Measurements from ENCODE around the gene SEL1L.
"Not testable (repeated sequence)": the region's sequence is repeated elsewhere in the genome, so short reads cannot be mapped to it uniquely, and the experiment has no call there.

SEL1L gene

GRCh38 chr14:81529391-81529790, 4.3 kb downstream of the SEL1L start:
- in situ Hi-C loops (cut with MboI; ENCODE audit: low sequenced_read_pairs) = no loop called here

GRCh38 chr14:81525129-81525528, 8.5 kb downstream of the SEL1L start:
- in situ Hi-C loops (cut with MboI; ENCODE audit: low sequenced_read_pairs) = no loop called here

- in situ Hi-C loops (cut with MboI; ENCODE audit: low sequenced_read_pairs) = no loop called here
These were observed 10.0 kb downstream of the SEL1L start for GRCh38 chr14:81523616-81524015.

- in situ Hi-C loops (cut with MboI; ENCODE audit: low sequenced_read_pairs) = no loop called here
These were observed 10.6 kb downstream of the SEL1L start for GRCh38 chr14:81523016-81523415.

GRCh38 chr14:81521356-81521755, 12.3 kb downstream of the SEL1L start:
- in situ Hi-C loops (cut with MboI; ENCODE audit: low sequenced_read_pairs) = no loop called here

GRCh38 chr14:81519200-81520011, 14.2 kb downstream of the SEL1L start:
- in situ Hi-C loops (cut with MboI; ENCODE audit: low sequenced_read_pairs) = no loop called here

GRCh38 chr14:81517798-81518398, 15.8 kb downstream of the SEL1L start:
- in situ Hi-C loops (cut with MboI; ENCODE audit: low sequenced_read_pairs) = no loop called here

GRCh38 chr14:81516986-81517797, 16.5 kb downstream of the SEL1L start:
- in situ Hi-C loops (cut with MboI; ENCODE audit: low sequenced_read_pairs) = no loop called here

- in situ Hi-C loops (cut with MboI; ENCODE audit: low sequenced_read_pairs) = not testable (repeated sequence)
These were observed 17.7 kb downstream of the SEL1L start for GRCh38 chr14:81515927-81516326.

GRCh38 chr14:81512826-81513225, 20.8 kb downstream of the SEL1L start:
- in situ Hi-C loops (cut with MboI; ENCODE audit: low sequenced_read_pairs) = not testable (repeated sequence)

GRCh38 chr14:81511111-81511904, 22.3 kb downstream of the SEL1L start:
- in situ Hi-C loops (cut with MboI; ENCODE audit: low sequenced_read_pairs) = no loop called here

GRCh38 chr14:81509838-81510452, 23.7 kb downstream of the SEL1L start:
- in situ Hi-C loops (cut with MboI; ENCODE audit: low sequenced_read_pairs) = no loop called here

- in situ Hi-C loops (cut with MboI; ENCODE audit: low sequenced_read_pairs) = no loop called here
These were observed 24.3 kb downstream of the SEL1L start for GRCh38 chr14:81509321-81509720.

- in situ Hi-C loops (cut with MboI; ENCODE audit: low sequenced_read_pairs) = no loop called here
These were observed 27.2 kb downstream of the SEL1L start for GRCh38 chr14:81506487-81506886.

- in situ Hi-C loops (cut with MboI; ENCODE audit: low sequenced_read_pairs) = no loop called here
These were observed 28.8 kb downstream of the SEL1L start for GRCh38 chr14:81504864-81505263.

- in situ Hi-C loops (cut with MboI; ENCODE audit: low sequenced_read_pairs) = no loop called here
These were observed 47.9 kb downstream of the SEL1L start for GRCh38 chr14:81485781-81486180.

GRCh38 chr14:81485372-81485771, 48.3 kb downstream of the SEL1L start:
- in situ Hi-C loops (cut with MboI; ENCODE audit: low sequenced_read_pairs) = no loop called here

GRCh38 chr14:81484120-81484519, 49.5 kb downstream of the SEL1L start:
- in situ Hi-C loops (cut with MboI; ENCODE audit: low sequenced_read_pairs) = no loop called here

- in situ Hi-C loops (cut with MboI; ENCODE audit: low sequenced_read_pairs) = no loop called here
These were observed 52.9 kb downstream of the SEL1L start for GRCh38 chr14:81480741-81481140.

GRCh38 chr14:81478446-81478845, 55.2 kb downstream of the SEL1L start:
- in situ Hi-C loops (cut with MboI; ENCODE audit: low sequenced_read_pairs) = no loop called here

All from HL-60/S4 treated with phorbol 12-myristate 13-acetate at 8.2 ng/mL for 4 days and 3 days (cell line).